ENCODE measurements around the gene HIPK4.

HIPK4 gene

DNA sequence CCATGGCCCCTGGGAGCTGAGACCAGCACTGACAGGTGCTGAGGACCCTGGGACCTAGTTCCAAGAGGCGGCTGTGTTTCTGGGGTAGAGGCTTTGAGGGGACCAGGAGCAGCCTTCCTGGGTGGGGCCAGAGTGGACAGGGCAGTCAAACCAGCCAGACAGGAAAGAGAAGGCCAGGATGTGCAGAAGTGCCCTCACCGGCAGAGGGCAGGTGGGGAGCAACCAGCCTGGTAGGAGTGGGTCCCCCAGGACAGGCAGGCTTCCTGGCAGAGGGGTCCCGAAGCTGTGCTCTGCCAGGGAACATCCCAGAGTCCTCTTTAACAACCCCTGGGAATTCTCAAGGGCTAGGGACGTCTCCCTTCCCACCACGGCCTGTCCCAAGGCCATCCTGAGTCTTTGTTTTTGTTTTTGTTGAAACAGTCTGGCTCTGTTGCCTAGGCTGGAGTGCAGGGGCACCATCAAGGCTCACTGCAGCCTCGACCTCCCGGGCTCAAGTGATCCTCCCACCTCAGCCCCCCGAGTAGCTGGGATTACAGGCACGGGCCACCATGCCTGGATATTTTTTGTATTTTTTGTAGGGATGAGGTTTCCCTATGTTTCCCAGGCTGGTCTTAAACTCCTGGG is 3.0 kb upstream of the HIPK4 start:
- no peak for DNase-seq (ENCODE audit: low read depth, low spot score)
- no peak overlapping the region for H3K4me3 ChIP-seq (ENCODE audit: low read depth, low read length)
- TF ChIP-seq, protein P1, sequence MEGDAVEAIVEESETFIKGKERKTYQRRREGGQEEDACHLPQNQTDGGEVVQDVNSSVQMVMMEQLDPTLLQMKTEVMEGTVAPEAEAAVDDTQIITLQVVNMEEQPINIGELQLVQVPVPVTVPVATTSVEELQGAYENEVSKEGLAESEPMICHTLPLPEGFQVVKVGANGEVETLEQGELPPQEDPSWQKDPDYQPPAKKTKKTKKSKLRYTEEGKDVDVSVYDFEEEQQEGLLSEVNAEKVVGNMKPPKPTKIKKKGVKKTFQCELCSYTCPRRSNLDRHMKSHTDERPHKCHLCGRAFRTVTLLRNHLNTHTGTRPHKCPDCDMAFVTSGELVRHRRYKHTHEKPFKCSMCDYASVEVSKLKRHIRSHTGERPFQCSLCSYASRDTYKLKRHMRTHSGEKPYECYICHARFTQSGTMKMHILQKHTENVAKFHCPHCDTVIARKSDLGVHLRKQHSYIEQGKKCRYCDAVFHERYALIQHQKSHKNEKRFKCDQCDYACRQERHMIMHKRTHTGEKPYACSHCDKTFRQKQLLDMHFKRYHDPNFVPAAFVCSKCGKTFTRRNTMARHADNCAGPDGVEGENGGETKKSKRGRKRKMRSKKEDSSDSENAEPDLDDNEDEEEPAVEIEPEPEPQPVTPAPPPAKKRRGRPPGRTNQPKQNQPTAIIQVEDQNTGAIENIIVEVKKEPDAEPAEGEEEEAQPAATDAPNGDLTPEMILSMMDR (IDR thresholded peaks at IDR 0.05; ENCODE audit: low read depth, low read length) = peak; percentile 31
- in situ Hi-C loops (cut with HindIII; ENCODE audit: low sequenced_read_pairs) = no loop called here

DNA sequence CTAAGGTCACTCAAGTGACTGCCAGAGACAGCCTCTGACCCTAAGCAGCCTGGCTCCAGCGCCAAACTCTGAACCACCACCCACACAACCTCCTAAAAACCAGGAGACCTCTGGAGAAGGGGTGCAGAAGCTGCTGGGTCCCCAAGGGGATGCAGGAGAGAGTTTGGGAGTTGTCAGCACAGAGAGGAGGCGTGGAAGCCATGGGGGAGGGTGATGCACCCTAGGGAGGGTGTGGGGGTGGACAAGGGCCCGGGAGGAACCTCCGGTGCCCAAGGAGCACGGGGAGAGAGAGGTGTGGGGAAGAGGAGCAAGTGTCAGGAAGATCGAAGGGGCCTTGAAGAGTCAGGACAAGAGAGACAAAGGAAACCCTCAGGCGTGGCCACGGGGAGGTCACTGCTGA is 2.1 kb upstream of the HIPK4 start:
- TF ChIP-seq, protein P1 (IDR thresholded peaks at IDR 0.05; ENCODE audit: low read depth, low read length) = no peak
- no peak overlapping the region for H3K4me3 ChIP-seq (ENCODE audit: low read depth, low read length)
- no peak for DNase-seq (ENCODE audit: low read depth, low spot score)
- in situ Hi-C loops (cut with HindIII; ENCODE audit: low sequenced_read_pairs) = no loop called here

DNA sequence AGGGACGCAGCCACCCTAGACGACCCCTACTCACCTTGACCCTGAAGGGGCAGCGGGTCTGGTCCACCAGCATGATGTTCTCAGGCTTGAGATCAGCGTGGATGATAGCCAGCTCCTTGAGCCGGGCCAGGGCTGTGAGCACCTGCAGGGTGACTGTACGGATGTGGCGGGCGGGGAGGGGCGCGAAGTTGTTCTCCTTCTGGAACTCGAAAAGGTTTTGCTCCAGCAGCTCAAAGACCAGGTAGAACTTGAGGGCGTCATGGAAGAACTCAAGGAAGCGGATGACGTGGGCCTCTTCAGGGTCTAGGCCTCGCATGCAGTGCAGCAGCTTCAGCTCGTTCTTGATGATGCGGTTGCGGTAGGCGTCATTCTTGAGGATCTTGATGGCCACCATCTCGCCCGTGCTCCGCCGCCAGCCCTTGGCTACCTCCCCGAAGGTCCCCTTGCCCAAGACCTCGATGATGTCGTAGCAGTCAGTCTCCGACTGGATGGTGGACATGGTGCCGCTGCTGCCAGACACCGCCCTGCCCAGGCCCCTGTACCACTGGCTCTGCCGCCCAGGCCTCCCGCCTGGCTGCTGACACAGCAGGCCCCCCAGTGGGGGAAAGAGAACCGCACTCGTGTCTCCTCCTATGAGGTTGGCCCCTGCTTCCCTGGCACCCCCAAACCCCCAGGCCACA is 437 bp downstream of the HIPK4 start:
- in situ Hi-C loops (cut with HindIII; ENCODE audit: low sequenced_read_pairs) = no loop called here
- H3K4me3 ChIP-seq (ENCODE audit: low read depth, low read length) = no peak overlapping the region
- TF ChIP-seq, protein P1 (IDR thresholded peaks at IDR 0.05; ENCODE audit: low read depth, low read length) = no peak
- no peak for DNase-seq (ENCODE audit: low read depth, low spot score)

DNA sequence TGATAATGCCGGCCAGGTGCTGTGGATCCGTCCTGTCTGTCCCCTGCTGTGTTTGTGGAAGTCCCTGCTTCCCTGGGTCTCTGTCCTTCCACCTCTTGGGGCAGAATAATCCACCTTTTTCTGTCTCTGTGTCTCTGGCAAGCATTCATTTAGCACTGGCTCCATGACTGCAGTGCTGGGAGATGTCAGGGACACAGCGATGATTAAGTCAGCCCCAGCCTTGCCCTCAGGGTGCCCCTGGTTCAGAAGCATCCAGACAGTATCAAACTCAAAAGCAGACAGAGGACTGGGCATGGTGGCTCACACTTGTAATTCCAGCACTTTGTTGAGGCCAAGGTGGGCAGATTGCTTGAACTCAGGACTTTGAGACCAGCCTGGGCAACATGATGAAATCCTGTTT is 1.5 kb downstream of the HIPK4 start:
- TF ChIP-seq, protein P1 (IDR thresholded peaks at IDR 0.05; ENCODE audit: low read depth, low read length) = no peak
- in situ Hi-C loops (cut with HindIII; ENCODE audit: low sequenced_read_pairs) = no loop called here
- no peak for DNase-seq (ENCODE audit: low read depth, low spot score)
- H3K4me3 ChIP-seq (ENCODE audit: low read depth, low read length) = no peak overlapping the region

DNA sequence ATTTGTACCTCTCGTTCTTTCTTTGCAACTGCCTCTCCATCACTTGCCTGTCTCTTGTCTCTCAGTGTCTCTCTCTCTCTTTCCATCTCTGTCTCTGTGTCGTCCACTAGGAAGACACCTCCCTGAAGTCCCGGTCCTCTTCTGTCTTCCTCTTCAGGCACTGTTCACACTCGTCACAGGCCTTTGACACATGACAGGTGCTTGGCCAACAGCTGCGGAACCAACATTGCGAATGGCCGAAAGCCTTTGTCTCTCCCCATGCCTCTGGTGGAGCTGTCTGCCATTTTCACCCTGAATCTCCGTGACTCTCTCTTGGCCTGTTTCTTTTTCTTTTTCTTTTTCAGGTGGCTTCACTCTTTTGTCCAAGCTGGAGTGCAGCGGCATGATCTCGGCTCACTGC is 2.8 kb downstream of the HIPK4 start:
- TF ChIP-seq, protein P1 (IDR thresholded peaks at IDR 0.05; ENCODE audit: low read depth, low read length) = no peak
- H3K4me3 ChIP-seq (ENCODE audit: low read depth, low read length) = no peak overlapping the region
- no peak for DNase-seq (ENCODE audit: low read depth, low spot score)
- in situ Hi-C loops (cut with HindIII; ENCODE audit: low sequenced_read_pairs) = no loop called here

DNA sequence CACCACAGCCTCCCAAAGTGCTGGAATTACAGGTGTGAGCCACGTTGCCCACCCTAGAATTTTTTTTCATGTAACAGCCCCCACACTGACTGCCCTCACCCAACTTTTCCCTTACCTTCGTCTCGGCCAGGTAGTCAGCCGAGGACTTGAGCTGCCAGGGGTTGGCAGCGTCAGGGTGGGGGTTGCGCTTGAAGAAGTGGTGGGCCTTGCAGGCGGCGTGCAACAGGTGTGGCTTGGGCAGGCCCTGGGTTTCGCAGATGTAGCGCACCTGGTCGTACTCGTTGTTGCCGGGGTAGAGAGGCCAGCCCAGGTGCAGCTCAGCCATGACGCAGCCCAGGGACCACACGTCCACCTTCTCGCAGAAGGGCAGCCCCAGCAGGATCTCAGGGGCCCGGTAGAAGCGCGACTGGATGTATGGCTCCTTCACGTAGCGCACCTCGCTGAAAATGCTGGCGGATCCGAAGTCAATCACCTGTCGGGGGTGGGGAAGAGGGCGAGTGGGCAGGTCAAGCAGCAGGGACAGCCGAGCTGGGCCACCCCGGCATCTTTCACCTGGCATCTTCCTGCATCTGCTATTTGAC is 6.2 kb downstream of the HIPK4 start:
- DNase-seq (ENCODE audit: low read depth, low spot score) = no peak
- TF ChIP-seq, protein P1 (IDR thresholded peaks at IDR 0.05; ENCODE audit: low read depth, low read length) = no peak
- no peak overlapping the region for H3K4me3 ChIP-seq (ENCODE audit: low read depth, low read length)
- in situ Hi-C loops (cut with HindIII; ENCODE audit: low sequenced_read_pairs) = no loop called here
